NCI-H1417 treated with DMSO at 0.1 percent for 48 hours (cell line): ENCODE measurements around the gene MRPS21.

ENCODE experiments used
- DNase-seq: peaks from one replicate; lab custom pipeline; 2025; lab: John Stamatoyannopoulos, UW

The MRPS21 gene

GRCh38 chr1:150293433-150294253, at the start of gene MRPS21:
TSS of gene MRPS21 (plus strand) at chr1:150293861. CDS start at chr1:150294367, 506 bp downstream.
- DNase-seq = peak; percentile 37

- no peak for DNase-seq
Observed at GRCh38 chr1:150249936-150250335, 43.7 kb upstream of the MRPS21 start.

- DNase-seq = no peak
Observed at GRCh38 chr1:150256198-150256553, 37.5 kb upstream of the MRPS21 start.

- DNase-seq = no peak
Observed at GRCh38 chr1:150256554-150257341, 36.9 kb upstream of the MRPS21 start.

DNA sequence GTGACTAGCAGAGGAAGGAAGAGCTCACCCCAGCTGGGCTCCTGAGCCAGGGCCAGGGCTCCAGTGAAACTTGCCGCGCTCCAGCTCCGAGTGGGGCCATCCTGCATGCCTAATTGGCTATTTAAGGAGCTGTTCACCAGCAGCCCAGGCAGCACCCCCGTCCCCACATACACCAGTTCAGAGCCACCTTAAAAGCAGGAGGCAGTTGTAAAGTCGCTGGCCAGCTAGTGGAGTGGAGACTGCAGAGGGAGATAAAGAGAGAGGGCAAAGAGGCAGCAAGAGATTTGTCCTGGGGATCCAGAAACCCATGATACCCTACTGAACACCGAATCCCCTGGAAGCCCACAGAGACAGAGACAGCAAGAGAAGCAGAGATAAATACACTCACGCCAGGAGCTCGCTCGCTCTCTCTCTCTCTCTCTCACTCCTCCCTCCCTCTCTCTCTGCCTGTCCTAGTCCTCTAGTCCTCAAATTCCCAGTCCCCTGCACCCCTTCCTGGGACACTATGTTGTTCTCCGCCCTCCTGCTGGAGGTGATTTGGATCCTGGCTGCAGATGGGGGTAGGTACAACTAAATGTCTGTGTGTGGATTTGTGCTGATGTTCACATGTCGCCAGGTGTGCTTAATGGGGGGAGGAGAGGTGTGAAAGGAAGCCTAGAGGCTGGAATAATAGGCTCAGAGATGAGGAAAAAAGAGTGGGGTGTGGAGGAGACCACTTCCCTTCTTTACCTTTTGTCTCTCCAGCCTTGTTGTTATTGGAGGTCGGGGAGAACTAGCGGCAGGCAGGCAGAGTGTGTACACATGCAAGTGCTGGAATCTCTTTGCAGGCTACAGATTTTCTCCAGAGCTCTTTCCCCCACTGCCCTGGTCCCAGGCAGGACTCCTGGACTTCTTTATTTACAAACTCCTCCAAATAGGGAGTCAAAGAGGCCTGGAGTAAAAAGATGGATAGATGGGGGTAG, 35.8 kb upstream of the MRPS21 start, which contains the start of gene CA14:
Gene CA14 (plus strand): TSS at position 151 of the 962 bp plus-strand sequence. CDS start 355 bp downstream, at position 506.
- no peak for DNase-seq

DNA sequence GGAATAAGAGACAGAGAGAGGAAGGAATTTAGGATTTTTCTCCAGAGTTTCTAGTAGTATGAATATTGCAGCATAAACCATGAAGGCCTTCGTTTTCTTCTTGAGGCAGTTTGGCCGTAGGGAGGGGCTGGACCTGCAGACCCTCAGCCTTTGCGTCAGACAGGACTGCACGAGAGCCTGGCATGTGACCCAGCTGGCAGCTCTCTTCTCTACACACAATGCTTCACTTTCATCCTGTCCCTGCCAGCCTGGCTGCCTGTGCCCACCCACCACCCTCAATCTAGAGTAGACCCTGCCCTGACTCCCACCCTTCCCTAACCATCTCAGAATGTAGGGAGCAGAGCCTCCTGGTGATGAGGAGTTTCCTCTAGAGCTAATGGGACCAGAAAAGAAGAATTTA, 34.4 kb upstream of the MRPS21 start:
- DNase-seq = no peak

- no peak for DNase-seq
Observed at GRCh38 chr1:150259758-150260669, 33.6 kb upstream of the MRPS21 start.

GRCh38 chr1:150261367-150261766, 32.3 kb upstream of the MRPS21 start:
- DNase-seq = no peak

GRCh38 chr1:150262388-150263320, 31.0 kb upstream of the MRPS21 start:
- no peak for DNase-seq

- DNase-seq = no peak
Observed at GRCh38 chr1:150263549-150263948, 30.1 kb upstream of the MRPS21 start.

- DNase-seq = no peak
Observed at GRCh38 chr1:150267896-150268295, 25.8 kb upstream of the MRPS21 start.

DNA sequence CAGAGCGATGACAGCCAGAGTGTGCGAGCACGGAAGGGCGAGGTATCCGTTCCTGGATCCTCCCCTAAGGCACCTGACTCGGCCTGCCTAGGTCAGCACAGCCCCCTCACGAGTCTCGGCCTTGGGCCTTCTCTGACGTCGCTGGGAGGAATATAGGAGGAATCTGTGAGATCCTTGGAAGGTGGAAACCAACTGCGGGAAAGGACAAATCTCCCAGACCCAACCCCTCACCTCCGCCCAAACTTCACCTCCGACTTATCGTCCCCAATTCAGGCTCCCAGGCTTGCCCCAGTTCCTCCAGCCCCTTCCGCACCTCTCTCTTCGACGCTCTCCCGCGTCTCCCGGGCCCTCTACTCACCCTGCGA, 25.3 kb upstream of the MRPS21 start:
- no peak for DNase-seq

- peak; percentile 56 for DNase-seq
Observed at GRCh38 chr1:150268705-150269403, 24.8 kb upstream of the MRPS21 start, which contains the start of gene APH1A. TSS of gene APH1A (minus strand) at chr1:150269016. CDS start at chr1:150268810, 206 bp downstream.

DNA sequence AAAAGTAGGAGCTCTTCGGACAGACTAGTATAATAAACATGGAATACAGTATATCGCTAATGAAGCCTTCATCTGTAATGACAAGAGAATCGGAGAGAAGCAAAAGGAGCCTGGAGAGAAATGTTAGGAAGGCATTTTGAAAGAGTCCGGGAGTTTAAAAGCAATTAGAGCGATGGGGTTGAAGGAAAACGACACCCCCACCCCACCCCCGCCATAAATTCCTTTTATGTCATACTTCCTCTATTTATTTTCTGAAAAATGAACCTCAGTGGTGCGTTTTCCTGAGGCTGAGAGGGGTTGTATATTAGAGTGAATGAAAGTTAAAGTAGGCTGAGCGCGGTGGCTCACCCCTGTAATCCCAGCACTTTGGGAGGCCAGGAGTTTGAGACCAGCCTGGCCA, 24.2 kb upstream of the MRPS21 start:
- no peak for DNase-seq

DNA sequence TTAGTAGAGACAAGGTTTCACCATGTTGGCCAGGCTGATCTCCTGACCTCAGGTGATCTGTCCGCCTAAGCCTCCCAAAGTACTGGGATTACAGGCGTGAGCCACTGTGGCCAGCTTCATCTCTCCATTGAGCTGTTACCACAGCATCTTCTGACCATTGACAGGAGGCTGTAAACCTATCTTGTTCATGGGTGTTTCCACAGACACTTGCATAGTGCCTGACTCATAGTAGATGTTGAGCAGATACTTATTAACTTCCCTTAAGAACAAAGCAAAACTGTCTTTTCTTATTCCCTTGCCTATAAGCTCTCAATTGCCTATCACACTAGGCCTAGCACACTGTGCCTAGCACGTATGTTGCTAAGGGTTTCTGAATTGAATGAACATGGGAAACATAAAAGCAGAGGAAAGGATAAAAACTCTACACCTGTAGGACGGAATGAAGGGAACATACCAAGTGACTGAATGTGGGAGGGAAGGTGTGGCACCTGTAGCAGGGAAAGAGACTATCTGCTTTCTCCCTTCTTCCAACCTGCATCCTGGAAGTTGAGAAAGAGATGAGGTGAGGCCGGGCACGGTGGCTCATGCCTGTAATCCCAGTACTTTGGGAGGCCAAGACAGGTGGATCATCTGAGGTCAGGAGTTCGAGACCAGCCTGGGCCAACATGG, 22.2 kb upstream of the MRPS21 start:
- no peak for DNase-seq

DNA sequence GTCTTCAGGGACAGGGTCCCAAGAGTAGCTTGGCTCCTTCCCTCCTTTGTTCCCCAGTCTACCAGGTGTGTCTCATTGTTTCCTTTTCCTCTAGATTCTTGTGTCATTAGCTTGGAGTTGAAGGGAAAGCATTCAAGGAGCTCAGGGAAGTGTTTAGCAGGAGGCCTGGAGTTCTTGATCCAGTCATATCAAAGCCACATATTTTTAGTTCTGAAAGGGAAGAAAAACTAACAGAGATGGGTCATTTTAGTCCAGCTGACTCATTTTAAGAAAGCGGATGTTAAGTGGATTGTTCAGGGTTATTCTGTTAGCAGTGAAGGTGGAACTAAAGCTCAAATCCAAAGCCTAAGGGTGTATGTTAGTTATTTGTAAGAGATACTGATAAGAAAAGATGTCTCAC, 20.4 kb upstream of the MRPS21 start:
- DNase-seq = no peak

DNA sequence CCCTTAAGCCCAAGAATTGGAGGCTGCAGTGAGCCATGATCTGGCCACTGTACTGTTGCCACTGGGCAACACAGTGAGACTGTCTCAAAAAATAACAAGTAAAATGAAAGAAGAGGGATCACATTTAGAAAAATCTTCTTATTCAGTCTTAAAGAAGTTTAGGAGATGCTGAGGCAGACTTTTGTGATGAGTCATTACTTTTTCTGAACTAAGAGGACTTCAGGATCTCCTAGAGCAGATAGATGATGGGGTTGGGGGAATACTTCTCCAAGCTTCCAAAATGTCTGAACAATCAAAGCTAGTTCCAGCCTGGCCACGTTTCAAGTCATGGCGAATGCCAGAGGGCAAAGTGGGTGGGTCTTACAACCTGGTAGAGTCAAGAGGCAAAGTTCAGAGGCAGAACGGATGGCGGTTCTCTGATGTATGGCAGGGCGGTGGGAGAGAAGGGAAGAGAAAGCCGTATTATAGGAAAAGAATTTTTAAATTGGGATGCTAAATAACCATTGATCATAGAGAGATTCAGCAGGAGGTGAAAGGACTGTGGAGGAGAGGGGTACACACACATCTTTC, 13.4 kb upstream of the MRPS21 start:
- DNase-seq = no peak

DNA sequence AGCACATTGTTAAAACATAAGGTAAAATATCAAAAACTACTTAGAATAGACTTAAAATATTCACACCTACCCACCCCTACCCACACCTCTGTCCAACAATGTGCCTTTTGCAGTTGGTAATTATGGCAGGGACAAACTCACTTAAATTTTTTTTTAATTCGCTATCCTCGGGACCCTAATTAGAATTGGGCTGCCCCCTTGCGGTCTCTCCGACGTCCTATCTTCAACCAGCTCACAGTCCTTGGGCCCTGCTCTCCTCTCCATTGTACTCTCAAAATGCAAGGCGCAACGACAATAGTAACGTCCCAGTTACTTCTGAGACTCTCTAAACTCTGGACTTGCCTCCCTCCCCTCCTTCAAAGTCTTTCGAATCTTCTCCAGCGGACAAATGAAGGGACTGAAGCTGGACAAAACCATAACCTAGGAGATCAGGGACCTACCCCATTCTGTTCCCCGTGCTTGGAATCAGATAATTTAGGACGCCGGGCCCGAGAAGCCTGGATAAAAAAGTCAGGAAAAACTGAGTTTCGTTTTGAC, 12.4 kb upstream of the MRPS21 start:
- no peak for DNase-seq
